Kasumi-1 (cell line): ENCODE data around the gene CRYL1.
A peak's percentile ranks its signal among the peaks of the same experiment; 100 is the strongest.

Experiments
- DNase-seq, 2 experiments: peaks; one replicate each; lab custom pipeline; 2025; lab: John Stamatoyannopoulos, UW

Gene CRYL1

GRCh38 chr13:20398459-20398858, 127.2 kb downstream of the CRYL1 start:
- no peak for DNase-seq

DNA sequence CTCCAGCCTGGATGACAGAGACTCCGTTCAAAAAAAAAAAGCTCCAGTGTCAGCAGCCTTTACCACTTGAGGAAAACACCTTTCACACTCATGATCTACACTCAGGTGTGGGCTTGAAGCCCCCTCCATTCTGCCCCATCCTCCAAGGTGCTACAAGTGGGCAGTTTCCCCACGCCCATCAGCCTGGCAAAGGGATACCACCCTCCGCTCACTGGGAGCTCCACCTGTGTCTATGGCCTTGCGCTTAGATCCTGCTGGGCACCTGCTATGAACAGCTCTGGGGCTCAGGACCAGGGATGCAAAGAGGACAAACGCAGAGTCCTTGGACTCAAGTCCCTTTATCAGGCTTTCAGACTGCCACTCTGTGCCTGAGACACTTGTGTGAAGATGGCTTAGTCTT, 127.8 kb downstream of the CRYL1 start:
- DNase-seq = no peak

GRCh38 chr13:20395061-20395916, 130.4 kb downstream of the CRYL1 start:
- DNase-seq = no peak

DNA sequence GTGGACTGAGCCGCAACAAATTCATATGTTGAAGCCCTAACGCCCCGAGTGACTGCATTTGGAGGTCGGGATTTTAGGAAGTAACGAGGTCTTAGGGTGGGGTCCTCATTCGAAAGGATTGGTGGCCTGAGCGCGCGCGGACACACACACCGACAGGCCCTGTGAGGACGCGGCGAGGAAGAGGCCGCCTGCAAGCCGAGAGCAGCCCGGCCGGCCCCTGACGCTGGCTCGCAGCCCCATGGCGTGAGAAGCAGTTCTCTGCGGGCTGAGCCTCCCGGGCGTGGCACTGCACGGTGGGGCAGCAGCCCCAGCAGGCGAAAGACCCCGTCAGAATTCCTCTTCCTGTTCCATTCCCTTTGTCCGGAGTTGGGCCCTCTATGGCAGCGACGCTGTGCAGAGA, 131.2 kb downstream of the CRYL1 start:
- no peak for DNase-seq

DNA sequence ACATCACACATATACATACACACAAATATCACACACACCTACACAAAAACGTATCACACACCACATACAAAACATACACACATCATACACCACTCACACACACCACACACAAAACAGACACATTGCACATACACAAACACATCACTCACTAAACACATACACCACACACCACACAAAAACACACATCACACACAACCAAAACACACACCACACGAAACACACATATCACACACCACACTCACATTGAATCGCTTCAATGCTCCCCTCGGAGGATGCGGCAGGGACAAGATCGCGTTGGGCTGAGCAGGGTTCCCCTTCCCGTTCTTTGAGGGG, 131.5 kb downstream of the CRYL1 start:
- DNase-seq = no peak

GRCh38 chr13:20393273-20394168, 132.1 kb downstream of the CRYL1 start:
- no peak for DNase-seq

DNA sequence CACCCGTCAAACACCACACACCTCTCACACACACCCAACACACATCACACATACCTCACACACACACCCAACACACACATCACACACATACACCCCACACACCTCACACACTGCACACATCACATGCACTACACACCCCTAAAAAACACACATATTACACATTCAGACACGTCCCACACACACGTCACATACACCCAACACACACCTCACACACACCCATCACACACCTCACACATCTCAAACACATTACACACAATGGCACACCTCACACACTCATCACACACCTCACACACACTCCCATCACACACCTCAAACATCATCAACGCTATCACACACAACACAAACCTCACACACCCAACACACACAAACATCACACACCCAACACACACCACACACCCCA, 133.1 kb downstream of the CRYL1 start:
- DNase-seq = no peak

DNA sequence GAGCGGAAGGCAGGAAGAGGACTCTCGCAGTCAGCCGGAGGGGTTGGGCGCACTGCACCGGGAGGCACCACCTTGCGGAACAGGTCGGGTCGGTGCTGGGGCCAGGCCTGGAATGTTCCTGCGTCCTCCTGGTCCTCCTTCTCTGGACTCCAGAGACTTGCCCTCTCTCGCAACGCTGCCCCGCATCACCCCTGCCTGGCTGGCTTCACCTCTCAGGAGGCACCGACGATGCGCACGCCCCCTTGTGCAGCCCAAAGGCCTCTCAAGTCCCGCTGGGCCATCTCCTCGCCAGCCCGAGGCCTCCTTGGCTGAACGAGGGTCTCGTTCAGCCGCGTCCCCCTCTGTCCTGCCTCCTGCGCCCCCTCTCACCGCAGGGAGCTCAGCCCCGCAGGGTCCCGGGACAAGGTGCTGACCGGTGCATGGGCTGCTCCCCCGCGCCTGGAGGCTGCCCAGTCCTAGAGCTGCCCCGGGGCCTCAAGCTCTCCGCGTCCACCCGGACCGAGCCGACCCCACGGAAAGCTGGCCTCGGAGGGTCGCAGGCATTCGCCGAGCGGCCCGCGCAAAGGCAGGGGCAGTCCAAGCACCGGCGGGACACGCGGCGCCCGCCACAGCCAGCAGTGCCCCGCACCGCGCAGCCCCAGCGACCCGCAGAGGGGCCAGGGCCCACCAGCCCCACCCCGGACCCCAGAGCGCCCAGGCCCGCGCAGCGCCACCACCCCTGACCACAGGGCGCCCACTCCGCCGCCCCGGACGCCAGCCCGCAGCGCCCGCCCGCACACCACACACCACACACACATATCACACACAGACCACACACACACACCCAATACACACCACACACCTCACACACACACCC, 133.8 kb downstream of the CRYL1 start:
- DNase-seq = no peak

- no peak for DNase-seq
Observed at GRCh38 chr13:20390526-20391175, 135.0 kb downstream of the CRYL1 start.

DNA sequence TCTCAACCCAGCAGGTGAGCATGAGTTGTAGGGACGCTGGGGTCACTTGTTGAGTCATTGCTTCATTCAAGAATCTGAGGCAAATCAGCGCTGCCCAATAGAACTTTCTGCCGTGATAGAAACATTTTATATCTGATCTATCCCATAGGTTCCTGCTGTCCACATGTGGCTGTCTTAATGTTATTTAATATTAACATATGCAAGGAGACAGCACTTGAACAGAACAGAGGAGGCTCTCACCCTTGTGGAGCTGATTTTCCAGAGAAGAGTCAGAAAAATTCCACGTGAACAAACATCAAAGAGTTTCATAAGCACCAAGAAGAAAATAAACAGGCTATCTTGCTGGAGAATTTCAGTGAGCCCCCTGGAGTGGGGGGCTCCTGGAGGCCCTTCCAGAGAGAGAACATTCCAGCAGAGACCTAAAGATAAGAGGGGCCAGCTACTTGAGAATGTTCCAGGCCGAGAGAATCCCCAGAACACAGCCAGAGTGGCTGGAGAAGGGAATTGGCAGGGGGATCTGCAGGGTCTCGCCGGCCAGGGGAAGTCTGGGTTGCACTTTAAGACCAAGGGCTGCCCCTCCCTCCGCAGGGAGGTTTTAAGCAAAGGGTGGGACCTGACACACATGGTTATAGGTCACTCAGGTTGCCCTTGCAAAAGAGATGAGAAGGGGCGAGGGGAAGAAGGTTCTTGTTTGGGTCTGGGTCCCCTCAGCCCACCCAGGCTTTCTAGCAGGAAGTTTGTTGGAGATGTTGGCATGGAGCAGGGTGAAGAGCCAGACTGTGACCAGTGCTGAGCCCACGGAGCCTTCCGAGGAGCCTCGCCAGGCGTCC, 135.7 kb downstream of the CRYL1 start:
- no peak for DNase-seq

DNA sequence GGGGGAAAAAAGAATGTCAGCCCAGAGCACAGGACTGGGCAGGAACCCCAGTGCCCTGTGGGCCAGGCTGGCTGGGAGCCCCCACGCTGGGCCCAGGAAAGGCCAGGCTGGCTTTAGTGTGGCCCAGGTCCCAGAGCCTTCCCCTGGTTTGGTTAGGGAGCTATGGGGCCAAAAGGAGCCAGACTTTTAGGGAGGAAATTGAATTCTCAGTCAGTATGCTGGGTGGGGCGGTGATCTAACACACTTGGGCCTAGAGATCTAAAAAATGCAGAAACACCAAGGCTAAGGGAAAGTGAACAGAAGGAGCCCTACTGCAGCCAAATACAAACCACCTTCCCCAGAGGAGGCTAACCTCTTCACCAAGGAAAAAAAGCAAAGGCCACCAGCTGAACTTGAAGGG, 137.5 kb downstream of the CRYL1 start:
- DNase-seq = no peak

DNA sequence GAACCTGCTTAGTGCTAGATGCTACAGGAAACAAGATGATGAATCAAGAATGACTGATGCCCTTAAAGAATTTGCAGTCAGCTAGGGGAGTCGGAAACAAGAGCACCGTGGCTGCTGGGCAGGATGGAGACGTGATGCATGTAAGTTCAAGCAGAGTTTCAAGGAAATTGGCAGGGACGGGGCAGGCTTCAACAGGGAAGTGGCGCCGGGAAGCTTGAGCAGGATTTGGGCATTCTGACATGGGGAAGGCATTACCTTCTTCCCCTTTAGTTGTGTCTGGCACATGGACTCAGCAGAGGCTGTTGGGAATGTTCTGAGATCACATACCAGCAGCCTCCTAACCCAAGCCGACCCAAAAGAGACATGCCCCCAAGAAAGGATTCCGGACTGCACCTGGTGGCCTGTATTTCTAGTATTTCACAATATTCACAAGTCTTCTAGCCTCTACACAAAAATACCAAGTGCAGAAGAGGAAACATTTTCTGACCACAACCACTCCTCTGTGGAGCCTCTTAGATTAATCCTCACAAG, 138.2 kb downstream of the CRYL1 start:
- peak in 1 of 2 experiments; percentile 8 for DNase-seq

GRCh38 chr13:20387006-20387405, 138.7 kb downstream of the CRYL1 start:
- DNase-seq = no peak

DNA sequence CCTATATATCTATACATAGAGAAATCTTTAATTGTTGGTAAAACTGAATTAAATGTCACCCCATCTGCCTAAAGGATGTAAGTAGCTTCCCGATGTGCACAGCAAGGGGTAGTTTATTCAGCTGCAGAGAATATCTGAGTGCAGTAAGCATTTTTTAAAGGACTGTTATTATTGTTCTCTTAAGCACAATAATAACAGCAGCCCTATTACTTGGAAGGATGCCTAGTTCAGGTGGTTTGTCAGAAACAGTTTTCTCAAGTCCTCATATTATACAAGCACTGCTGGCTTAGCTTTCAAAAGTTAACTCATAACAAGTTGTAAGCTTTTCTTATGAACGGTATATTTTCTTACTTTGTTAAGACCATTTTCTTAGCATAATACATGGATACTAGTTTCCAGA, 142.6 kb downstream of the CRYL1 start:
- no peak for DNase-seq

DNA sequence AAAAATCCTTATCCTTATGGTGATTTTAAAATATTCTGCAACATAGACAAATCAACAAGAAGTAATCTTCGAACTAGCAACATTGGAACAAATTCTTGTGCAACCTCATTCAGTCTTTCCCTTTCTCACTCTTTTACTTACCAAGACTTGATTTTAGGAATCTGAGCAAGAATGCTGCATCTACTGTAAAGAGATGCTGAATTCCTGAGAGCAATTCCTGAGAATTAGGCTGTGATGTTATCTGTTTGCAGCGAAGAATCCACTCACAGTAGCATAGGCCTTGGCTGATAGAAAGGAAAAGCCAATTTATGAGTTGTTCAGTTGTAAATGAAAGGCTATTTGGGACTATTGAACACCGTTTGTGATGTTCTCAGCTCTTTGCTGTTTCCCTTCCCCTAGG, 144.3 kb downstream of the CRYL1 start:
- no peak for DNase-seq

GRCh38 chr13:20378721-20379120, 146.9 kb downstream of the CRYL1 start:
- DNase-seq = no peak

GRCh38 chr13:20377720-20378119, 147.9 kb downstream of the CRYL1 start:
- no peak for DNase-seq

DNA sequence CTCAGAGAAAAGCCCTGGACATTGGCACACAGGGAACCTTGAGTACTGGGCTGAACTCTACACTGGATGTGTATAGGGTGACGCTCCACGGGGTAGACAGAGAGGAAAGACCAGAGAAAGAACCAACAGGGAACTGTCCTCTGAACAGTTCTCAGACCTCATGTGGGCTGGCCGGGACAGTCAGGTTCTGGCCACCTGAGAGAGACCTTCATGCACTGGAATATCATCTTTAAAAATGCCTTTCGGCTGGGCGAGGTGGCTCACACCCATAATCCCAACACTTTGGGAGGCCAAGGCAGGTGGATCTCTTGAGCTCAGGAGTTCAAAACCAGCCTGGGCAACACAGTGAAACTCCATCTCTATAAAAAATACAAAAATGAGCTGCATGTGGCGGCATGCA, 149.8 kb downstream of the CRYL1 start:
- DNase-seq = no peak

- no peak for DNase-seq
Observed at GRCh38 chr13:20373861-20374260, 151.8 kb downstream of the CRYL1 start.

- DNase-seq = no peak
Observed at GRCh38 chr13:20371825-20372224, 153.8 kb downstream of the CRYL1 start.
